GM21528 (cell line): ENCODE data around the gene KIF1B.

Experiments
- ATAC-seq: cut with Tn5 transposase; IDR thresholded peaks from one replicate; pipeline ENCODE4 v1.9.1; 2021; ENCODE audit warnings: mild to moderate bottlenecking, moderate library complexity; ENCODE audit not compliant: unreplicated experiment, low FRiP score

Gene KIF1B

GRCh38 chr1:10209905-10210810 is at the start of gene KIF1B:
Gene KIF1B (plus strand): TSS chr1:10210570. CDS start chr1:10232329, 21,759 bp downstream.
- ATAC-seq, result peak; percentile 95

- no peak for ATAC-seq
These were observed 49.4 kb upstream of the KIF1B start for GRCh38 chr1:10160907-10161490.

GRCh38 chr1:10161541-10162290 is 48.7 kb upstream of the KIF1B start:
- no peak for ATAC-seq

GRCh38 chr1:10168912-10169514 is 41.4 kb upstream of the KIF1B start:
- ATAC-seq, result no peak

- no peak for ATAC-seq
These were observed 40.2 kb upstream of the KIF1B start for GRCh38 chr1:10170239-10170574.

GRCh38 chr1:10171105-10171767 is 39.1 kb upstream of the KIF1B start:
- ATAC-seq, result no peak

- ATAC-seq, result no peak
These were observed 38.2 kb upstream of the KIF1B start for GRCh38 chr1:10171995-10172669.

- no peak for ATAC-seq
These were observed 36.8 kb upstream of the KIF1B start for GRCh38 chr1:10173582-10173981.

- ATAC-seq, result no peak
These were observed 32.5 kb upstream of the KIF1B start for GRCh38 chr1:10177876-10178275.

- no peak for ATAC-seq
These were observed 31.6 kb upstream of the KIF1B start for GRCh38 chr1:10178597-10179405.

GRCh38 chr1:10179406-10180091 is 30.8 kb upstream of the KIF1B start:
- no peak for ATAC-seq

GRCh38 chr1:10181154-10181553 is 29.2 kb upstream of the KIF1B start:
- ATAC-seq, result no peak

GRCh38 chr1:10185759-10186158 is 24.6 kb upstream of the KIF1B start:
- ATAC-seq, result no peak

- ATAC-seq, result no peak
These were observed 23.9 kb upstream of the KIF1B start for GRCh38 chr1:10186331-10187025.

- no peak for ATAC-seq
These were observed 23.4 kb upstream of the KIF1B start for GRCh38 chr1:10187026-10187334.

GRCh38 chr1:10188133-10188650 is 22.2 kb upstream of the KIF1B start:
- ATAC-seq, result no peak

- no peak for ATAC-seq
These were observed 20.7 kb upstream of the KIF1B start for GRCh38 chr1:10189659-10190058.

- no peak for ATAC-seq
These were observed 18.1 kb upstream of the KIF1B start for GRCh38 chr1:10192263-10192662.
